HFFc6 (cell line): ENCODE measurements around the gene LPAR1. TPM values are rescaled to one million over a fixed set of nuclear protein-coding genes. Genes with fewer than 3 reads are reported as not detected.
A peak's percentile ranks its signal among the peaks of the same experiment; 100 is the strongest.

Experiments
- DNase-seq: peaks from one replicate; pipeline ENCODE4 v3.0.0-alpha.2; 2018
- H3K27ac Mint-ChIP-seq: 2 replicates; pipeline ENCODE4 v1.8.0; 2020; ENCODE audit warnings: mild to moderate bottlenecking, mixed read lengths
- H3K27me3 Mint-ChIP-seq: 2 replicates; pipeline ENCODE4 v1.8.0; 2021; ENCODE audit warnings: mild to moderate bottlenecking, moderate library complexity, mixed read lengths; ENCODE audit not compliant: insufficient read depth
- H3K36me3 Mint-ChIP-seq: 2 replicates; pipeline ENCODE4 v1.8.0; 2021; ENCODE audit warnings: low read depth, mixed read lengths
- H3K4me1 Mint-ChIP-seq: 2 replicates; pipeline ENCODE4 v1.8.0; 2020; ENCODE audit warnings: low read depth, mixed read lengths
- H3K4me3 Mint-ChIP-seq: 2 replicates; pipeline ENCODE4 v1.8.0; 2020; ENCODE audit warnings: mild to moderate bottlenecking, moderate library complexity, mixed read lengths
- H3K9me3 Mint-ChIP-seq: 2 replicates; pipeline ENCODE4 v1.8.0; 2020; ENCODE audit warnings: mild to moderate bottlenecking, mixed read lengths
- CTCF ChIP-seq: fragments of 200-600 bp; sonication (generic); IDR thresholded peaks from 2 replicates; pipeline ENCODE4 v1.5.0; 2021; ENCODE audit warnings: antibody characterized with exemption, mild to moderate bottlenecking
- total RNA-seq, 6 experiments: library from RNA; stranded (reverse); fragmentation: NEBNext Ultra II Directional; extraction: Animal tissue kit (Norgen Biotek cat#: 25700); gene quantifications; 2 replicates in 1 of 6; 3 replicates in 5 of 6; pipeline ENCODE4 v1.2.3, GENCODE V29; 2021

Gene LPAR1
- total RNA-seq, 6 experiments from 2014 or later, result 70.6 to 148 (median 123) TPM

- Mint-ChIP-seq H3K9me3 (peaks cover 7% of the 10 kb centered on the region; the same call in 1 of the 2 replicates), H3K4me3 (no peak overlapping the region), H3K27me3 (no peaks in the 10 kb centered on the region; the same call in 1 of the 2 replicates), H3K36me3 (peaks cover 59% of the 10 kb centered on the region), H3K4me1 (peaks cover 68% of the 10 kb centered on the region), H3K27ac (0 out of 2 replicates have a peak overlapping the region, but pooled peaks have one; percentile 16)
- DNase-seq, result no peak
- TF ChIP-seq CTCF, result no peak
Measured at GRCh38 chr9:111023128-111023527, 15.1 kb downstream of the LPAR1 start.

GRCh38 chr9:111020594-111020993, 17.7 kb downstream of the LPAR1 start:
- Mint-ChIP-seq H3K27me3 (no peaks in the 10 kb centered on the region), H3K9me3 (peaks cover 7% of the 10 kb centered on the region; the same call in 1 of the 2 replicates), H3K4me1 (peaks cover 55% of the 10 kb centered on the region), H3K27ac (0 out of 2 replicates have a peak overlapping the region, but pooled peaks have one; percentile 4), H3K4me3 (no peak overlapping the region), H3K36me3 (peaks cover 42% of the 10 kb centered on the region)
- no peak for DNase-seq
- TF ChIP-seq CTCF, result no peak

GRCh38 chr9:111016426-111017045, 21.7 kb downstream of the LPAR1 start:
- H3K9me3 Mint-ChIP-seq, result no peaks in the 10 kb centered on the region
- H3K4me1 Mint-ChIP-seq, result peaks cover 38% of the 10 kb centered on the region
- H3K4me3 Mint-ChIP-seq, result no peak overlapping the region
- TF ChIP-seq CTCF, result no peak
- no peaks in the 10 kb centered on the region; the same call in 1 of the 2 replicates for H3K27me3 Mint-ChIP-seq
- peaks cover 22% of the 10 kb centered on the region for H3K36me3 Mint-ChIP-seq
- no peak overlapping the region for H3K27ac Mint-ChIP-seq
- peak; percentile 32 for DNase-seq

- Mint-ChIP-seq H3K4me3 (no peak overlapping the region), H3K27ac (no peak overlapping the region), H3K27me3 (no peaks in the 10 kb centered on the region; the same call in 1 of the 2 replicates), H3K36me3 (peaks cover 27% of the 10 kb centered on the region), H3K9me3 (no peaks in the 10 kb centered on the region), H3K4me1 (peaks cover 39% of the 10 kb centered on the region)
- no peak for TF ChIP-seq CTCF
- no peak for DNase-seq
Measured at GRCh38 chr9:111016016-111016415, 22.3 kb downstream of the LPAR1 start.

- Mint-ChIP-seq H3K27me3 (no peaks in the 10 kb centered on the region; the same call in 1 of the 2 replicates), H3K27ac (no peak overlapping the region), H3K9me3 (no peaks in the 10 kb centered on the region), H3K4me3 (no peak overlapping the region), H3K36me3 (peaks cover 20% of the 10 kb centered on the region), H3K4me1 (peaks cover 33% of the 10 kb centered on the region)
- no peak for DNase-seq
- no peak for TF ChIP-seq CTCF
Measured at GRCh38 chr9:111013707-111014106, 24.6 kb downstream of the LPAR1 start.
